Suppressor macrophage treated with lipopolysaccharide for 4 hours (primary cell): ENCODE measurements around the gene TAS2R3.
"Not testable (repeated sequence)": the region's sequence is repeated elsewhere in the genome, so short reads cannot be mapped to it uniquely, and the experiment has no call there.

Source experiments
- DNase-seq: peaks from one replicate; pipeline ENCODE4 v3.0.0-alpha.2; 2020

TAS2R3 gene

GRCh38 chr7:141763797-141764196 is at the start of gene TAS2R3:
Gene TAS2R3, plus strand, starts transcription at chr7:141764097. Its CDS starts 62 bp downstream, at chr7:141764159.
- DNase-seq = no peak

- DNase-seq = no peak
These were observed 49.3 kb upstream of the TAS2R3 start for GRCh38 chr7:141714571-141714970.

GRCh38 chr7:141715018-141715417 is 48.9 kb upstream of the TAS2R3 start:
- DNase-seq = no peak

GRCh38 chr7:141715794-141716689 is 47.9 kb upstream of the TAS2R3 start:
- no peak for DNase-seq

GRCh38 chr7:141717450-141717849 is 46.4 kb upstream of the TAS2R3 start:
- DNase-seq = no peak

GRCh38 chr7:141722529-141722928 is 41.4 kb upstream of the TAS2R3 start:
- no peak for DNase-seq

GRCh38 chr7:141729020-141729419 is 34.9 kb upstream of the TAS2R3 start:
- no peak for DNase-seq

- no peak for DNase-seq
These were observed 32.3 kb upstream of the TAS2R3 start for GRCh38 chr7:141731476-141732149.

- DNase-seq = no peak
These were observed 26.6 kb upstream of the TAS2R3 start for GRCh38 chr7:141737118-141737835.

- DNase-seq = peak; percentile 97
These were observed 25.9 kb upstream of the TAS2R3 start, which contains the start of gene SSBP1 for GRCh38 chr7:141737836-141738591. Gene SSBP1, plus strand, starts transcription at chr7:141738358. Its CDS starts 809 bp downstream, at chr7:141739167.

GRCh38 chr7:141738592-141739013 is 25.3 kb upstream of the TAS2R3 start:
- DNase-seq = no peak

GRCh38 chr7:141739250-141739649 is 24.6 kb upstream of the TAS2R3 start:
- DNase-seq = no peak

- DNase-seq = no peak
These were observed 21.7 kb upstream of the TAS2R3 start for GRCh38 chr7:141742229-141742628.

GRCh38 chr7:141744131-141744530 is 19.8 kb upstream of the TAS2R3 start:
- DNase-seq = no peak

- no peak for DNase-seq
These were observed 15.5 kb upstream of the TAS2R3 start for GRCh38 chr7:141748396-141748795.

GRCh38 chr7:141751904-141752303 is 12.0 kb upstream of the TAS2R3 start:
- DNase-seq = not testable (repeated sequence)

GRCh38 chr7:141752634-141753033 is 11.3 kb upstream of the TAS2R3 start:
- peak; percentile 10 for DNase-seq

- DNase-seq = peak; percentile 56
These were observed 9.0 kb upstream of the TAS2R3 start for GRCh38 chr7:141754939-141755338.

GRCh38 chr7:141770083-141770583 is 6.2 kb downstream of the TAS2R3 start:
- not testable (repeated sequence) for DNase-seq

- no peak for DNase-seq
These were observed 12.5 kb downstream of the TAS2R3 start, which contains the start of gene TAS2R4 for GRCh38 chr7:141776374-141776773. Gene TAS2R4, plus strand, starts transcription at chr7:141776674. Its CDS starts 1,815 bp downstream, at chr7:141778489.

GRCh38 chr7:141785706-141786552 is 22.0 kb downstream of the TAS2R3 start:
- peak; percentile 65 for DNase-seq
